H9 (cell line): ENCODE data around the gene FARS2. TPM values are rescaled to one million over a fixed set of nuclear protein-coding genes. Genes with fewer than 3 reads are reported as not detected.

ENCODE experiments used
- DNase-seq: peaks from one replicate; pipeline ENCODE4 v3.0.0-alpha.2; 2017
- H2AFZ ChIP-seq: one replicate; pipeline ENCODE4 v1.6.1; 2013; ENCODE audit warnings: mild to moderate bottlenecking, low read length, control low read depth, moderate library complexity
- H2AK5ac ChIP-seq: 2 replicates; pipeline ENCODE4 v1.6.1; 2013; ENCODE audit warnings: low read length, control low read depth, mixed read lengths; ENCODE audit not compliant: insufficient read length
- H2BK120ac ChIP-seq: one replicate; pipeline ENCODE4 v1.6.1; 2013; ENCODE audit warnings: low read depth, mild to moderate bottlenecking, low read length, control low read depth, inconsistent platforms; ENCODE audit not compliant: poor library complexity, severe bottlenecking
- H2BK12ac ChIP-seq: 2 replicates; pipeline ENCODE4 v1.6.1; 2013; ENCODE audit warnings: low read length, control low read depth, mixed read lengths, low read depth; ENCODE audit not compliant: insufficient read length
- H2BK15ac ChIP-seq: 2 replicates; pipeline ENCODE4 v1.6.1; 2013; ENCODE audit warnings: low read depth, low read length, control low read depth
- H2BK20ac ChIP-seq: one replicate; pipeline ENCODE4 v1.6.1; 2013; ENCODE audit warnings: low read depth, mild to moderate bottlenecking, low read length, control low read depth, inconsistent platforms; ENCODE audit not compliant: poor library complexity, severe bottlenecking
- H2BK5ac ChIP-seq: 2 replicates; pipeline ENCODE4 v1.6.1; 2013; ENCODE audit warnings: low read length, control low read depth, mixed read lengths; ENCODE audit not compliant: insufficient read length
- H3K14ac ChIP-seq: 2 replicates; pipeline ENCODE4 v1.6.1; 2013; ENCODE audit warnings: low read length, control low read depth; ENCODE audit not compliant: insufficient read depth
- H3K18ac ChIP-seq: 2 replicates; pipeline ENCODE4 v1.6.1; 2013; ENCODE audit warnings: low read depth, mild to moderate bottlenecking, mixed read lengths, low read length, control low read depth; ENCODE audit not compliant: insufficient read length
- H3K23ac ChIP-seq: 2 replicates; pipeline ENCODE4 v1.6.1; 2013; ENCODE audit warnings: low read length, control low read depth, mixed read lengths, low read depth; ENCODE audit not compliant: insufficient read length
- H3K23me2 ChIP-seq: 2 replicates; pipeline ENCODE4 v1.6.1; 2013; ENCODE audit warnings: low read depth, mild to moderate bottlenecking, mixed read lengths, low read length, control low read depth; ENCODE audit not compliant: insufficient read length, poor library complexity, severe bottlenecking
- H3K27ac ChIP-seq: 2 replicates; pipeline ENCODE4 v1.5.1; 2013; ENCODE audit warnings: low read length, control low read depth, mixed read lengths, low read depth; ENCODE audit not compliant: insufficient read length
- H3K27me3 ChIP-seq: 2 replicates; pipeline ENCODE4 v1.6.1; 2013; ENCODE audit warnings: low read length, control low read depth, inconsistent platforms; ENCODE audit not compliant: insufficient read depth
- H3K4ac ChIP-seq: 2 replicates; pipeline ENCODE4 v1.6.1; 2013; ENCODE audit warnings: low read depth, mild to moderate bottlenecking, control low read depth, inconsistent platforms, low read length, moderate library complexity
- H3K4me1 ChIP-seq: 2 replicates; pipeline ENCODE4 v1.6.1; 2013; ENCODE audit warnings: low read length, control low read depth, inconsistent platforms; ENCODE audit not compliant: insufficient read depth
- H3K4me2 ChIP-seq: 2 replicates; pipeline ENCODE4 v1.6.1; 2013; ENCODE audit warnings: low read length, control low read depth, mixed read lengths; ENCODE audit not compliant: insufficient read length, insufficient read depth
- H3K56ac ChIP-seq: 2 replicates; pipeline ENCODE4 v1.6.1; 2013; ENCODE audit warnings: low read depth, mild to moderate bottlenecking, mixed read lengths, low read length, control low read depth; ENCODE audit not compliant: insufficient read length
- H3K79me1 ChIP-seq: 2 replicates; pipeline ENCODE4 v1.6.1; 2013; ENCODE audit warnings: low read depth, mild to moderate bottlenecking, moderate library complexity, low read length, control low read depth, inconsistent platforms; ENCODE audit not compliant: insufficient read depth, poor library complexity, severe bottlenecking
- H3K79me2 ChIP-seq: 2 replicates; pipeline ENCODE4 v1.6.1; 2013; ENCODE audit warnings: low read length, control low read depth, inconsistent platforms; ENCODE audit not compliant: insufficient read depth
- H3K9ac ChIP-seq: 2 replicates; pipeline ENCODE4 v1.6.1; 2013; ENCODE audit warnings: low read length, control low read depth, mixed read lengths; ENCODE audit not compliant: insufficient read length; ENCODE audit errors: extremely low read depth
- H3K9me3 ChIP-seq: one replicate; pipeline ENCODE4 v1.6.1; 2013; ENCODE audit warnings: low read depth, low read length, inconsistent platforms; ENCODE audit not compliant: control insufficient read depth
- H3T11ph ChIP-seq: one replicate; pipeline ENCODE4 v1.6.1; 2013; ENCODE audit warnings: mild to moderate bottlenecking, low read length, control low read depth, inconsistent platforms
- H4K20me1 ChIP-seq: one replicate; pipeline ENCODE4 v1.6.1; 2013; ENCODE audit not compliant: control insufficient read depth, insufficient read length, insufficient read depth
- H4K5ac ChIP-seq: 2 replicates; pipeline ENCODE4 v1.6.1; 2013; ENCODE audit warnings: low read depth, mild to moderate bottlenecking, mixed read lengths, low read length, control low read depth; ENCODE audit not compliant: insufficient read length
- H4K8ac ChIP-seq: replicated peaks from 2 replicates; pipeline ENCODE4 v1.6.1; 2013; ENCODE audit warnings: low read length, control low read depth, mixed read lengths, low read depth; ENCODE audit not compliant: insufficient read length
- H4K91ac ChIP-seq: 2 replicates; pipeline ENCODE4 v1.6.1; 2013; ENCODE audit warnings: low read depth, mild to moderate bottlenecking, moderate library complexity, mixed read lengths, low read length, control low read depth; ENCODE audit not compliant: insufficient read length
- H3K27ac Mint-ChIP-seq, 3 experiments: 2 replicates in 2 of 3; 3 replicates in 1 of 3; pipeline ENCODE4 v1.8.0; 2020 to 2021; ENCODE audit warnings: mixed read lengths in 3 of 3, mild to moderate bottlenecking in 1 of 3, moderate library complexity in 1 of 3
- H3K27me3 Mint-ChIP-seq: 2 replicates; pipeline ENCODE4 v1.8.0; 2021; ENCODE audit warnings: low read depth, mild to moderate bottlenecking, moderate library complexity, mixed read lengths
- H3K36me3 Mint-ChIP-seq, 3 experiments: 2 replicates in 2 of 3; 3 replicates in 1 of 3; pipeline ENCODE4 v1.8.0; 2020 to 2021; ENCODE audit warnings: low read depth in 3 of 3, mixed read lengths in 3 of 3; ENCODE audit not compliant: insufficient read depth in 1 of 3
- H3K4me1 Mint-ChIP-seq, 2 experiments: 2 replicates each; pipeline ENCODE4 v1.8.0; 2020; ENCODE audit warnings: mixed read lengths in 2 of 2
- H3K4me3 Mint-ChIP-seq, 2 experiments: 2 replicates in 1 of 2; 3 replicates in 1 of 2; pipeline ENCODE4 v1.8.0; 2020 to 2021; ENCODE audit warnings: mild to moderate bottlenecking in 2 of 2, mixed read lengths in 2 of 2, moderate library complexity in 1 of 2
- H3K9me3 Mint-ChIP-seq, 2 experiments: 2 replicates in 1 of 2; 3 replicates in 1 of 2; pipeline ENCODE4 v1.8.0; 2020; ENCODE audit warnings: mild to moderate bottlenecking in 2 of 2, mixed read lengths in 2 of 2, moderate library complexity in 1 of 2
- CTCF ChIP-seq: fragments of 200-600 bp; sonication (generic); conservative IDR thresholded peaks from 3 replicates; pipeline ENCODE4 v1.8.0; 2021; ENCODE audit warnings: antibody characterized with exemption, mild to moderate bottlenecking
- WGBS: extraction: QIAGEN DNeasy Blood & Tissue Kit; methylation state at CpG from one replicate; pipeline ENCODE4 v1.1.7; 2013; ENCODE audit warnings: missing lambda C conversion rate, low lambda C conversion rate, mixed read lengths; ENCODE audit not compliant: insufficient read length; ENCODE audit errors: extremely low coverage; 5-methylcytosine and 5-hydroxymethylcytosine counted together
- total RNA-seq: library from RNA; stranded (reverse); gene quantifications from 2 replicates; pipeline ENCODE4 v1.2.1, GENCODE V29; 2021

The FARS2 gene
- total RNA-seq, 1 experiment from 2014 or later: 8.5 TPM

DNA sequence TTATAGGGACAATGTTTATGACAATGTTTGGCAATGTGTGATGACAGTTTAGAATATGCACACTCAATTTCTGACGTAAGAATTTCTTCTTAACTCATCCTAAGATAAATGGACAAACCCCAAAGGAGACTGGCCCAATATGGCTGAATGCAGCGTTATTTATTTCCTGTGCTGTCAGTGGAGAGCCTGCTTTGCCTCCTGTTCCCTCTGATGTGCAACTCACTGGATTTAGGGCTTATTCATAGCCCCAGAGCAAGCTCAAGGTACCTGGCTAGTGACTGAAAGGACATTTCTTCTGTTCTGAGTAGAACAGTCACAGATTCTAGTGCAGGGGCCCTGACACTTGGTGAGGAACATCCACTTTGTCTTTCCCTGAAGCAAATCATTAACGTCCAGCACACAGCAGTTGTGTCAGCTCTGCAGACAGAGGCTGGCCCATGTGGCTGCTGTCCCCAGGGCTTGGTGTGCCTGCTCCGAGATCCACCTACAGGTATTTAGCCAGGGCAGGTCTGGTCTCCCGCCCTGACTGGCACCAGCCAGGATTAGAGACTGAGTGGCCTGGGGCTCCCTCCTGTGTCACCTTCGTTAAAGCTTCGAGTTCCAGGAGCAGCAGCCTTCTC, 64.8 kb downstream of the FARS2 start:
- Histone ChIP-seq H4K5ac (no peak overlapping the region), H3K79me2 (no peaks in the 10 kb centered on the region), H2AK5ac (no peak overlapping the region), H3K23ac (no peak overlapping the region), H3K18ac (no peak overlapping the region), H2BK12ac (no peak overlapping the region), H2BK5ac (no peak overlapping the region), H3K9me3 (peaks cover 21% of the 10 kb centered on the region), H2AFZ (no peak overlapping the region), H2BK120ac (no peak overlapping the region), H3K23me2 (no peaks in the 10 kb centered on the region), H3K56ac (no peak overlapping the region), H4K20me1 (no peaks in the 10 kb centered on the region), H2BK20ac (no peak overlapping the region), H3K4me1 (no peaks in the 10 kb centered on the region), H3K9ac (no peak overlapping the region), H3T11ph (no peak overlapping the region), H3K27ac (no peak overlapping the region), H3K79me1 (no peaks in the 10 kb centered on the region), H3K4me2 (no peak overlapping the region), H2BK15ac (no peak overlapping the region), H3K4ac (no peak overlapping the region), H4K91ac (no peak overlapping the region), H4K8ac (no peak overlapping the region), H3K27me3 (no peaks in the 10 kb centered on the region), H3K14ac (no peak overlapping the region)
- H3K36me3 Mint-ChIP-seq: peaks cover 30 to 49% (median 35%) of the 10 kb centered on the region in 3 experiments
- peaks cover 2% of the 10 kb centered on the region; the same call in 1 of the 2 replicates for H3K27me3 Mint-ChIP-seq
- peaks cover 33 to 38% of the 10 kb centered on the region in 2 experiments for H3K9me3 Mint-ChIP-seq
- WGBS: no CpG with 5 or more reads among the region's 7 CpGs
- no peak overlapping the region for H3K4me3 Mint-ChIP-seq
- DNase-seq: no peak
- no peaks in the 10 kb centered on the region for H3K4me1 Mint-ChIP-seq
- TF ChIP-seq CTCF: no peak
- H3K27ac Mint-ChIP-seq: no peak overlapping the region
